SU-DHL-6 (cell line): ENCODE measurements around the gene BPIFB3.

Source experiments
- H2AFZ ChIP-seq: fragments of 200-600 bp; sonication (generic); 2 replicates; pipeline ENCODE4 v1.6.1; 2014; ENCODE audit warnings: low read depth, mild to moderate bottlenecking, moderate library complexity, mixed read lengths, antibody characterized with exemption, low read length; ENCODE audit not compliant: severe bottlenecking
- H3F3A ChIP-seq: fragments of 200-600 bp; shearing (Covaris generic); 2 replicates; pipeline ENCODE4 v1.6.0; 2016; ENCODE audit warnings: antibody characterized with exemption, mild to moderate bottlenecking; ENCODE audit not compliant: insufficient read depth
- H3K27ac ChIP-seq: fragments of 200-600 bp; sonication (generic); 2 replicates; pipeline ENCODE4 v1.5.1; 2016; ENCODE audit warnings: low read depth, mild to moderate bottlenecking, low read length, moderate library complexity, mixed read lengths
- H3K27me3 ChIP-seq: fragments of 200-600 bp; sonication (generic), shearing (Covaris generic); 2 replicates; pipeline ENCODE4 v1.6.0; 2014; ENCODE audit warnings: mild to moderate bottlenecking, low read length
- H3K36me3 ChIP-seq: fragments of 200-600 bp; sonication (generic); 2 replicates; pipeline ENCODE4 v1.6.1; 2014; ENCODE audit warnings: mild to moderate bottlenecking, low read length, mixed read lengths
- H3K4me2 ChIP-seq: fragments of 300-600, 200-600 bp; shearing (Covaris generic), sonication (generic); 2 replicates; pipeline ENCODE4 v1.6.0; 2014; ENCODE audit warnings: low read length, low read depth, mild to moderate bottlenecking; ENCODE audit not compliant: poor library complexity, severe bottlenecking
- H3K4me3 ChIP-seq: fragments of 200-600 bp; sonication (generic); 2 replicates; pipeline ENCODE4 v1.5.1; 2014; ENCODE audit warnings: antibody characterized with exemption, low read length, mild to moderate bottlenecking, mixed read lengths; ENCODE audit not compliant: insufficient read depth, poor library complexity, severe bottlenecking
- H3K79me2 ChIP-seq: fragments of 200-600 bp; sonication (generic); 2 replicates; pipeline ENCODE4 v1.6.1; 2014; ENCODE audit warnings: mild to moderate bottlenecking, low read length, moderate library complexity; ENCODE audit not compliant: insufficient read depth
- H3K9ac ChIP-seq: fragments of 200-600 bp; sonication (generic); 2 replicates; pipeline ENCODE4 v1.7.0; 2014; ENCODE audit warnings: mild to moderate bottlenecking, low read length
- H3K9me2 ChIP-seq: fragments of 200-600 bp; sonication (generic); replicated peaks from 2 replicates; pipeline ENCODE4 v1.6.1; 2014; ENCODE audit warnings: low read length; ENCODE audit not compliant: insufficient read depth
- H3K9me3 ChIP-seq: fragments of 200-600 bp; sonication (generic); 2 replicates; pipeline ENCODE4 v1.6.1; 2014; ENCODE audit warnings: low read length, mixed read lengths; ENCODE audit not compliant: insufficient read depth
- H4K20me1 ChIP-seq: fragments of 200-600 bp; sonication (generic); 2 replicates; pipeline ENCODE4 v1.6.1; 2014; ENCODE audit warnings: low read depth, mild to moderate bottlenecking, antibody characterized with exemption, low read length, moderate library complexity, mixed read lengths
- CTCF ChIP-seq: fragments of 200-600 bp; sonication (generic); IDR thresholded peaks from one replicate; pipeline ENCODE4 v1.5.1; 2017; ENCODE audit warnings: antibody characterized with exemption, mild to moderate bottlenecking, low read length, moderate library complexity; ENCODE audit not compliant: insufficient read depth, poor library complexity, severe bottlenecking
- EZH2phosphoT487 ChIP-seq: fragments of 200-600 bp; sonication (generic), shearing (Covaris generic); conservative IDR thresholded peaks from 2 replicates; pipeline ENCODE4 v1.6.1; 2018; ENCODE audit warnings: mild to moderate bottlenecking, antibody characterized with exemption, low read length, moderate library complexity, mixed read lengths

The BPIFB3 gene

GRCh38 chr20:33082546-33082945, 28.8 kb downstream of the BPIFB3 start:
- H4K20me1 ChIP-seq = no peaks in the 10 kb centered on the region
- H3K9ac ChIP-seq = no peak overlapping the region
- no peaks in the 10 kb centered on the region for H3K9me2 ChIP-seq
- H3K9me3 ChIP-seq = no peaks in the 10 kb centered on the region
- H3K4me3 ChIP-seq = no peak overlapping the region
- no peak overlapping the region for H3K27ac ChIP-seq
- TF ChIP-seq CTCF (no peak), EZH2phosphoT487 (no peak)
- no peak overlapping the region for H3K4me2 ChIP-seq
- H3K27me3 ChIP-seq = no peaks in the 10 kb centered on the region
- H3K79me2 ChIP-seq = no peaks in the 10 kb centered on the region
- H3K36me3 ChIP-seq = no peaks in the 10 kb centered on the region
- no peaks in the 10 kb centered on the region for H3F3A ChIP-seq
- no peak overlapping the region for H2AFZ ChIP-seq

- no peaks in the 10 kb centered on the region for H3K27me3 ChIP-seq
These were observed 30.0 kb downstream of the BPIFB3 start for GRCh38 chr20:33083544-33084340.

GRCh38 chr20:33084722-33085121, 31.0 kb downstream of the BPIFB3 start:
- no peak overlapping the region for H3K27ac ChIP-seq
- H3K9ac ChIP-seq = no peak overlapping the region
- no peak overlapping the region for H3K4me3 ChIP-seq
- no peaks in the 10 kb centered on the region for H3K9me2 ChIP-seq
- H3K36me3 ChIP-seq = no peaks in the 10 kb centered on the region
- no peak overlapping the region for H2AFZ ChIP-seq
- no peaks in the 10 kb centered on the region for H3K9me3 ChIP-seq
- no peaks in the 10 kb centered on the region for H3K79me2 ChIP-seq
- H3K4me2 ChIP-seq = no peak overlapping the region
- TF ChIP-seq EZH2phosphoT487 (no peak), CTCF (no peak)
- H3K27me3 ChIP-seq = no peaks in the 10 kb centered on the region
- no peaks in the 10 kb centered on the region for H4K20me1 ChIP-seq
- H3F3A ChIP-seq = no peaks in the 10 kb centered on the region

More at GRCh38 chr20:33083544-33084340, 30.0 kb downstream of the BPIFB3 start:
- no peaks in the 10 kb centered on the region for H3K36me3 ChIP-seq
- no peak overlapping the region for H2AFZ ChIP-seq
- H3K9me3 ChIP-seq = no peaks in the 10 kb centered on the region
- no peak overlapping the region for H3K4me3 ChIP-seq
- H3K9ac ChIP-seq = no peak overlapping the region
- H3K4me2 ChIP-seq = no peak overlapping the region
- no peaks in the 10 kb centered on the region for H4K20me1 ChIP-seq
- H3F3A ChIP-seq = no peaks in the 10 kb centered on the region
- no peak overlapping the region for H3K27ac ChIP-seq
- H3K9me2 ChIP-seq = no peaks in the 10 kb centered on the region
- TF ChIP-seq CTCF (no peak), EZH2phosphoT487 (no peak)
- no peaks in the 10 kb centered on the region for H3K79me2 ChIP-seq
